Ectodermal cell (in vitro differentiated cells): ENCODE results near the gene KCNH6.

Source experiments
- H3K27ac ChIP-seq: 2 replicates; pipeline ENCODE4 v1.7.0; 2013; ENCODE audit warnings: mild to moderate bottlenecking, low read depth, low read length; ENCODE audit not compliant: insufficient read depth, poor library complexity, severe bottlenecking
- H3K27me3 ChIP-seq: 2 replicates; pipeline ENCODE4 v1.7.0; 2013; ENCODE audit warnings: mild to moderate bottlenecking, low read length; ENCODE audit not compliant: insufficient read depth, control insufficient read depth, poor library complexity, severe bottlenecking
- H3K36me3 ChIP-seq: one replicate; pipeline ENCODE4 v1.7.0; 2013; ENCODE audit warnings: low read length; ENCODE audit not compliant: control insufficient read depth, insufficient read depth
- H3K4me1 ChIP-seq: one replicate; pipeline ENCODE4 v1.7.0; 2013; ENCODE audit warnings: low read length; ENCODE audit not compliant: control insufficient read depth, insufficient read depth
- H3K4me3 ChIP-seq: 2 replicates; pipeline ENCODE4 v1.7.0; 2013; ENCODE audit warnings: low read depth, low read length, control low read depth; ENCODE audit not compliant: insufficient read depth
- H3K9me3 ChIP-seq: 2 replicates; pipeline ENCODE4 v1.7.0; 2013; ENCODE audit warnings: mild to moderate bottlenecking, low read length, moderate library complexity; ENCODE audit not compliant: control insufficient read depth
- WGBS, 2 experiments: methylation state at CpG; one replicate each; pipeline ENCODE4 v1.1.7; 2013; ENCODE audit warnings: missing lambda C conversion rate in 2 of 2; 5-methylcytosine and 5-hydroxymethylcytosine counted together

The KCNH6 gene

DNA sequence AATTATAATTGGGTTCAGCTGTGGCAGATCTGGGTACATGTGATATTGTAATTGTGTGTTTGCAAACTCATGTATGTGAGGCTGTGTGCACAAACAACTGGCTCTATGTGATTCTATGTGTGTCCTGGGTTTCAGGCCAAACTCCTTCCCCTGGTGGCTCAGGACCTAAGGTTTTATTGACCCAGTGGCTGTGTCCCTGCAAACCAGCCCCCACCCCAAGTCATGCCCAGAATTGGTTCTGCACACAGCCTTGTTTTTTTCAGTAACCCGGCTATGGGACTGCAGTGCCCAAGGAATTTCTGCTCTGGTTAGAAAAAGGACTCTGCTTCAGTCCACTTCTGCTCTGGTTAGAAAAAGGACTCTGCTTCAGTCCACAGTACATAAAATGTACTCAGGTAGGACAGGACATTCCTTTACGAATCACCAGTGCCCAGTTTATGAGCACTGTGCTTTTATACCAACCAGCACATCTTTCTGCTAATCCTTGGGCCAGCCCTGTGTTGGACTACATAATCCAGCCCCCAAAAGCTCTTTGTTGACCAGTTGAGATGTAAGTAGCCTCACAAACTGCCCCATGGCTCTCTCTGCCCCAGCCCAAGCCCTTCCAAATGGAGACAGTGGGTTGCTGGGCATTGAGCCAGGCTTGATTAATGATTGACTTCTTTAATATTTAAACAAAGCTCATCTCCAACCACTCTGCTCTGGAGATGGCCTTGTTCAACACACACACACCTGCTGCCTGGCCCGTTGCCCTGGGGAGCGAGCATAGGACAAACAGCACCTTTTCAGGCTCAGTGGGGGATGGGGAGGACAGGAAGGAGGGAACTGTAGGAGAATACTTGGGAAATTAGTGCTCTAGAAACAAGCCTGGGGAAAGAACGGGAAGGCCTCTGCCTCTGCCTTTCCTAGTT is 2.9 kb upstream of the KCNH6 start:
- Histone ChIP-seq H3K36me3 (no peaks in the 10 kb centered on the region), H3K9me3 (no peaks in the 10 kb centered on the region), H3K27ac (no peak overlapping the region), H3K27me3 (peaks cover 17% of the 10 kb centered on the region), H3K4me3 (no peak overlapping the region), H3K4me1 (no peaks in the 10 kb centered on the region)
- 79 to 81% methylated on average over 5 of the region's 5 CpGs for WGBS, 2 experiments

DNA sequence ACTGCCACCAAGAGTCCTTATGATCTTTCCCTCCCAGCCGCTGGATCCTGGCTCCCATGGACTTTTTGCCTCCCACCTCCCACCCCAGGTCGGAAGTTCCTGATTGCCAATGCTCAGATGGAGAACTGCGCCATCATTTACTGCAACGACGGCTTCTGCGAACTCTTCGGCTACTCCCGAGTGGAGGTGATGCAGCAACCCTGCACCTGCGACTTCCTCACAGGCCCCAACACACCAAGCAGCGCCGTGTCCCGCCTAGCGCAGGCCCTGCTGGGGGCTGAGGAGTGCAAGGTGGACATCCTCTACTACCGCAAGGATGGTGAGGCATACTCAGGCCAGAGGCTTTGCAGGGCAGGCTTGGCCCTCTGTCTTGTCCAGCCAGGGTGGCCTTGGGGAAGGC is 893 bp downstream of the KCNH6 start:
- 92 to 93% methylated on average over 14 of the region's 14 CpGs for WGBS, 2 experiments
- Histone ChIP-seq H3K27ac (no peak overlapping the region), H3K27me3 (peaks cover 17% of the 10 kb centered on the region), H3K4me3 (no peak overlapping the region), H3K4me1 (no peaks in the 10 kb centered on the region), H3K36me3 (no peaks in the 10 kb centered on the region), H3K9me3 (no peaks in the 10 kb centered on the region)

GRCh38 chr17:63525190-63525946 is 2.2 kb downstream of the KCNH6 start:
- Histone ChIP-seq H3K27me3 (peaks cover 17% of the 10 kb centered on the region), H3K9me3 (no peaks in the 10 kb centered on the region), H3K27ac (no peak overlapping the region), H3K36me3 (no peaks in the 10 kb centered on the region), H3K4me3 (no peak overlapping the region), H3K4me1 (no peaks in the 10 kb centered on the region)
- 71 to 81% methylated on average over 6 of the region's 6 CpGs for WGBS, 2 experiments

DNA sequence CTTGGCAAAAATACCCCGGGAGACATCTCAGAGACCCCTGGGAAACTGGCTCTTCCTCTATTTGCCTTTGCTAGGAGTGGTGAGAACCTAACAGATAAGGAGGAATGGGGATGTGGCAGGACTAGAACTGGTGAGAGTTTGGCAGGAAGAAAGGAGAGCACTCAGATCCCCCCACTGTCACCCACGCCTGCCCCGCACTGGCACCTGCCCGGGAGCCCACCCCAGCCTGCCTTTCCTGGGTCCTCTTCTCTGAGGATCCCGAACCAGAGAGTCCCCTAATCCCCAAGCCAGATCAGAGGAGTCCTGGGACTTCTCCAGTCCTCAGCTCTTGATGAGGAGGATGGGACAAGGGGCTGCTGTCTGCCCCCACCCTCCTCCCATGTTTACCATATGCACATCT is 3.7 kb downstream of the KCNH6 start:
- no peak overlapping the region for H3K27ac ChIP-seq
- no peaks in the 10 kb centered on the region for H3K9me3 ChIP-seq
- 89 to 94% methylated on average over 5 of the region's 5 CpGs for WGBS, 2 experiments
- H3K4me1 ChIP-seq, result no peaks in the 10 kb centered on the region
- H3K4me3 ChIP-seq, result no peak overlapping the region
- H3K27me3 ChIP-seq, result peaks cover 17% of the 10 kb centered on the region
- H3K36me3 ChIP-seq, result no peaks in the 10 kb centered on the region

DNA sequence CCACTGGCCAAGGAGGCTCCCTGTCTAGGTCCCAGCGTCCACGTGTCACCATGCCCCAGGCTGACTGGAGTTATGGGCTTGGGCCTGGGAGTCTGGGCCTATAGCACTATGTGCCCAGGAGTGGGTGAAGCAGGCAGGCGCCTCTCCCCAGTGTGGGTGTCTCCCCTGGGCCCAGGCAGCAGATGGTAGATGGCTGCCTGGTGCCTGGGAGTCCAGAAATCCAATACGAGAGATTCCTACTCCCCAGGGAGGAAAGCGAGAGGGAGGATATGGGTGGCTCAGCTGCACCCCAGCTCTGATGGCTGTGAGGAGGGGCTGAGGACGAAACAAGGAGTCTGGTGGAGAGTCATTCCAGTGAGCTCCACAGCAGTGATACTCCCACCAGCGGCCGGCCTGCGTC is 5.0 kb downstream of the KCNH6 start:
- peaks cover 15% of the 10 kb centered on the region for H3K27me3 ChIP-seq
- H3K4me3 ChIP-seq, result no peak overlapping the region
- 93% methylated on average over 9 of the region's 9 CpGs for WGBS, 2 experiments
- H3K36me3 ChIP-seq, result no peaks in the 10 kb centered on the region
- H3K4me1 ChIP-seq, result no peaks in the 10 kb centered on the region
- H3K27ac ChIP-seq, result no peak overlapping the region
- H3K9me3 ChIP-seq, result no peaks in the 10 kb centered on the region

GRCh38 chr17:63529711-63530556 is 6.8 kb downstream of the KCNH6 start:
- WGBS, 2 experiments, result 91 to 92% methylated on average over 26 of the region's 26 CpGs
- Histone ChIP-seq H3K27ac (no peak overlapping the region), H3K27me3 (no peaks in the 10 kb centered on the region), H3K36me3 (no peaks in the 10 kb centered on the region), H3K9me3 (no peaks in the 10 kb centered on the region), H3K4me3 (no peak overlapping the region), H3K4me1 (no peaks in the 10 kb centered on the region)

DNA sequence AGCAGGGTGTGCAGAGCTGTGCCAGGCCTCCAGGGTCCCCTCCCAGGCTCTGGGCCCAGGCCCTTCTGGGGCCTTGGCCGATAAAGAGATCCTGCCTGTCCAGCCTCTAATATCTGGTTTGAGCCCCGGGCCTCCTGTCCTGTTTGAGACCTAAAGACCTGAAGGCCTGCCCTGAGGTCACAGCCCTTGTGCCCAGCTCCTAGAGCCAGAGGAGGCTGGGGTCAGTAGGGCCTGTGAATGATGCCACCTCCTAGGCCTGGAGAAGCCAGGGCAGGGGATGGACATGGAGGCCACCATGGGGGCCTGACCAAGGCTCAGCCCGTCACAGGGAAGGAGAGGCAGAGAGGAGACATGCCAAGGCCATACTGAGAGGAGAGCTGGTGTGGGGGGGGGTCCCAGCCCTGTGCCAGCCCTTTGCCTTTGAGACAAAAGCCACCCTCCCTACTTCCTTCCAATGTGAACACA is 7.4 kb downstream of the KCNH6 start:
- H3K4me1 ChIP-seq, result no peaks in the 10 kb centered on the region
- 84 to 92% methylated on average over 3 of the region's 3 CpGs for WGBS, 2 experiments
- no peak overlapping the region for H3K4me3 ChIP-seq
- H3K27ac ChIP-seq, result no peak overlapping the region
- H3K27me3 ChIP-seq, result no peaks in the 10 kb centered on the region
- no peaks in the 10 kb centered on the region for H3K36me3 ChIP-seq
- H3K9me3 ChIP-seq, result no peaks in the 10 kb centered on the region

GRCh38 chr17:63531022-63531965 is 8.1 kb downstream of the KCNH6 start:
- Histone ChIP-seq H3K9me3 (no peaks in the 10 kb centered on the region), H3K4me1 (no peaks in the 10 kb centered on the region), H3K27me3 (no peaks in the 10 kb centered on the region), H3K27ac (no peak overlapping the region), H3K4me3 (no peak overlapping the region), H3K36me3 (no peaks in the 10 kb centered on the region)
- WGBS, 2 experiments, result 90 to 92% methylated on average over 10 of the region's 10 CpGs

DNA sequence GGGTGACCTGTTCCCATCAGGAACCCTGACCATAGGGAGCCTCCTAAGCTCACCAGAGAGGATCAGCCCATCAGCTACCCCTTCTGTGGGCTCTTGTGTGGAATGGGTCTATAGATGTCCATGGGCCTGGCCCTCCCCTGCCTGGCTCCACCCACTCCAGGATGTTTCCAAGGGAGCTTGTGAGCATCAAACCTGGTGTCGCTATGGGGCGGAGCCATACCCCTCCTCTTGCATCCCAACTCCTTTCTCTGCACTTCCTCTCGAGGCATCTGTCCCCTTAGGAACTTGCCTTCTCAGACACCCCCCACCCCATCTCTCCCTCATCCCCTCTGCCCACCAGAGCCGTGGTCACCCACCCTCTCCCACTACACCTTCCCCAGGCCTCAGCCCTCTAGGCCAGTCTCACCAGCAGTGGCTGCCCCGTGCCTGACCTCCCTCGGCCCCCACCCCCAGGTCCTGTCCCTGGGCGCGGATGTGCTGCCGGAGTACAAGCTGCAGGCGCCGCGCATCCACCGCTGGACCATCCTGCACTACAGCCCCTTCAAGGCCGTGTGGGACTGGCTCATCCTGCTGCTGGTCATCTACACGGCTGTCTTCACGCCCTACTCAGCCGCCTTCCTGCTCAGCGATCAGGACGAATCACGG is 10.4 kb downstream of the KCNH6 start:
- WGBS, 2 experiments, result 90 to 91% methylated on average over 20 of the region's 20 CpGs
- peaks cover 16% of the 10 kb centered on the region for H3K27me3 ChIP-seq
- no peak overlapping the region for H3K4me3 ChIP-seq
- H3K36me3 ChIP-seq, result no peaks in the 10 kb centered on the region
- H3K27ac ChIP-seq, result no peak overlapping the region
- H3K4me1 ChIP-seq, result no peaks in the 10 kb centered on the region
- H3K9me3 ChIP-seq, result no peaks in the 10 kb centered on the region
